ENCODE results near the gene MYOZ1. TPM values are rescaled to one million over a fixed set of nuclear protein-coding genes. Genes with fewer than 3 reads are reported as not detected.

Gene MYOZ1
- total RNA-seq, 1 experiment from 2014 or later = not detected

DNA sequence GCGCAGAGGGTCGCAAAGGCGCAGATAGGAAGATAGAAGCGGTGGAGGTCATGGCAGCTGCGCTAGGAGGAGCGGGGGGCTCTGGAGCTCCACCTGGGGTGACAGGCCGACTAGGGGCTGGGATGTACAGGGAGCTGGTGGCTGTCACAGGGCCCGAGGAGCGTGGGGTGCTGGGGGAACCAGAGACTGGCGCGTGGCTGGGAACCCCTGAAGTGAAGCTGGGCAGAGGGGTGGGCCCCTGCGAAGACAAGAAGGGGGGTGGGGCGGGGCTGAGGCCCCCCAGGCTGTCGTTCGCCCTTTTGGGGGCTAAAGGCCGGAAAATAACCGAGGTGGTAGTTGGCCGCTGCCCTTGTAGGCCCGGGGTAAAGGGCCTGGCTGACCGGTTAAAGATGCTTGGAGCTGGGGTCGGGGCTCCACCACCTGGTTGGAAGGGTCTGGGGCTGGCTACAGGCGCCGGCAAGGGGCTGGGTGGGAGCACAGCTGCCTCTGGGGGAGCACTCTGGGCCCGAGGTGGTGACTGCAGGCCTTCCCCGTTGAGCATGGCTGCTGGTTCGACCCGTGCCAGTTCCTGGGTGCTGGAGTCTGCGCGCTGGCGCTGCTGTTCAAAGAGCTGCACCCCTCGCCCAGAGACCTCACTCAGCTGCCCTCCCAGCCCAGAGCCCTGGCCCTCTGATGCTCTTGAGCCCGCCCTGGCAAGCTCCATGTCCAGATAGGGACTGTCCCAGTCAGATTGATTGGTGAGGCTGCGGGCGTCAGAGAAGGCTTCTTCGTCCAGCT is 6.8 kb upstream of the MYOZ1 start:
- ATAC-seq = no peak
- Histone ChIP-seq H3K4me3 (ENCODE audit: low read depth in 2 of 2, low read length in 2 of 2) (peak overlapping the region in 1 of 2 experiments; percentile 33; a peak in 1 of 4 replicates), H3K27ac (ENCODE audit: low read length) (no peak overlapping the region), H3K9me3 (ENCODE audit: control insufficient read depth, insufficient read depth, low read depth, low read length) (no peaks in the 10 kb centered on the region), H3K4me1 (ENCODE audit: control insufficient read depth, insufficient read depth, low read length) (no peaks in the 10 kb centered on the region), H3K36me3 (ENCODE audit: control insufficient read depth, insufficient read depth, low read length) (no peaks in the 10 kb centered on the region), H3K27me3 (ENCODE audit: control insufficient read depth, insufficient read depth, low read length) (no peaks in the 10 kb centered on the region)
- CTCF ChIA-PET = no interaction called here
- in situ Hi-C loops (cut with HindIII; ENCODE audit: low pct_unique_long_range_greater_than_20kb, low sequenced_read_pairs) = no loop called here
- intact Hi-C loops (cut with micrococcal nuclease; ENCODE audit: unreplicated experiment) = loop anchor here (10.0 kb wide), 1 partner anchor 383 kb away; no protein-coding TSS in a partner anchor
- POLR2A ChIA-PET = no interaction called here
- DNase-seq (ENCODE audit: low read depth, low spot score) = no peak
- TF ChIP-seq, protein P1, sequence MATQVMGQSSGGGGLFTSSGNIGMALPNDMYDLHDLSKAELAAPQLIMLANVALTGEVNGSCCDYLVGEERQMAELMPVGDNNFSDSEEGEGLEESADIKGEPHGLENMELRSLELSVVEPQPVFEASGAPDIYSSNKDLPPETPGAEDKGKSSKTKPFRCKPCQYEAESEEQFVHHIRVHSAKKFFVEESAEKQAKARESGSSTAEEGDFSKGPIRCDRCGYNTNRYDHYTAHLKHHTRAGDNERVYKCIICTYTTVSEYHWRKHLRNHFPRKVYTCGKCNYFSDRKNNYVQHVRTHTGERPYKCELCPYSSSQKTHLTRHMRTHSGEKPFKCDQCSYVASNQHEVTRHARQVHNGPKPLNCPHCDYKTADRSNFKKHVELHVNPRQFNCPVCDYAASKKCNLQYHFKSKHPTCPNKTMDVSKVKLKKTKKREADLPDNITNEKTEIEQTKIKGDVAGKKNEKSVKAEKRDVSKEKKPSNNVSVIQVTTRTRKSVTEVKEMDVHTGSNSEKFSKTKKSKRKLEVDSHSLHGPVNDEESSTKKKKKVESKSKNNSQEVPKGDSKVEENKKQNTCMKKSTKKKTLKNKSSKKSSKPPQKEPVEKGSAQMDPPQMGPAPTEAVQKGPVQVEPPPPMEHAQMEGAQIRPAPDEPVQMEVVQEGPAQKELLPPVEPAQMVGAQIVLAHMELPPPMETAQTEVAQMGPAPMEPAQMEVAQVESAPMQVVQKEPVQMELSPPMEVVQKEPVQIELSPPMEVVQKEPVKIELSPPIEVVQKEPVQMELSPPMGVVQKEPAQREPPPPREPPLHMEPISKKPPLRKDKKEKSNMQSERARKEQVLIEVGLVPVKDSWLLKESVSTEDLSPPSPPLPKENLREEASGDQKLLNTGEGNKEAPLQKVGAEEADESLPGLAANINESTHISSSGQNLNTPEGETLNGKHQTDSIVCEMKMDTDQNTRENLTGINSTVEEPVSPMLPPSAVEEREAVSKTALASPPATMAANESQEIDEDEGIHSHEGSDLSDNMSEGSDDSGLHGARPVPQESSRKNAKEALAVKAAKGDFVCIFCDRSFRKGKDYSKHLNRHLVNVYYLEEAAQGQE (IDR thresholded peaks at IDR 0.05; ENCODE audit: insufficient read depth in 1 of 2, low read depth in 2 of 2, low read length in 1 of 2) = no peak
- no peak for TF ChIP-seq SIN3A (IDR thresholded peaks at IDR 0.05; ENCODE audit: borderline replicate concordance, insufficient read depth, low read depth, low read length)
- TF ChIP-seq POLR2AphosphoS5 (IDR thresholded peaks at IDR 0.05; ENCODE audit: low read depth, low read length) = no peak
- TF ChIP-seq, protein P2, sequence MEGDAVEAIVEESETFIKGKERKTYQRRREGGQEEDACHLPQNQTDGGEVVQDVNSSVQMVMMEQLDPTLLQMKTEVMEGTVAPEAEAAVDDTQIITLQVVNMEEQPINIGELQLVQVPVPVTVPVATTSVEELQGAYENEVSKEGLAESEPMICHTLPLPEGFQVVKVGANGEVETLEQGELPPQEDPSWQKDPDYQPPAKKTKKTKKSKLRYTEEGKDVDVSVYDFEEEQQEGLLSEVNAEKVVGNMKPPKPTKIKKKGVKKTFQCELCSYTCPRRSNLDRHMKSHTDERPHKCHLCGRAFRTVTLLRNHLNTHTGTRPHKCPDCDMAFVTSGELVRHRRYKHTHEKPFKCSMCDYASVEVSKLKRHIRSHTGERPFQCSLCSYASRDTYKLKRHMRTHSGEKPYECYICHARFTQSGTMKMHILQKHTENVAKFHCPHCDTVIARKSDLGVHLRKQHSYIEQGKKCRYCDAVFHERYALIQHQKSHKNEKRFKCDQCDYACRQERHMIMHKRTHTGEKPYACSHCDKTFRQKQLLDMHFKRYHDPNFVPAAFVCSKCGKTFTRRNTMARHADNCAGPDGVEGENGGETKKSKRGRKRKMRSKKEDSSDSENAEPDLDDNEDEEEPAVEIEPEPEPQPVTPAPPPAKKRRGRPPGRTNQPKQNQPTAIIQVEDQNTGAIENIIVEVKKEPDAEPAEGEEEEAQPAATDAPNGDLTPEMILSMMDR (IDR thresholded peaks at IDR 0.05) = no peak
- TF ChIP-seq TCF7L2 (IDR thresholded peaks at IDR 0.05; ENCODE audit: low read depth, low read length) = no peak
- BruUV-seq (replicated peaks) = no TSS peak

DNA sequence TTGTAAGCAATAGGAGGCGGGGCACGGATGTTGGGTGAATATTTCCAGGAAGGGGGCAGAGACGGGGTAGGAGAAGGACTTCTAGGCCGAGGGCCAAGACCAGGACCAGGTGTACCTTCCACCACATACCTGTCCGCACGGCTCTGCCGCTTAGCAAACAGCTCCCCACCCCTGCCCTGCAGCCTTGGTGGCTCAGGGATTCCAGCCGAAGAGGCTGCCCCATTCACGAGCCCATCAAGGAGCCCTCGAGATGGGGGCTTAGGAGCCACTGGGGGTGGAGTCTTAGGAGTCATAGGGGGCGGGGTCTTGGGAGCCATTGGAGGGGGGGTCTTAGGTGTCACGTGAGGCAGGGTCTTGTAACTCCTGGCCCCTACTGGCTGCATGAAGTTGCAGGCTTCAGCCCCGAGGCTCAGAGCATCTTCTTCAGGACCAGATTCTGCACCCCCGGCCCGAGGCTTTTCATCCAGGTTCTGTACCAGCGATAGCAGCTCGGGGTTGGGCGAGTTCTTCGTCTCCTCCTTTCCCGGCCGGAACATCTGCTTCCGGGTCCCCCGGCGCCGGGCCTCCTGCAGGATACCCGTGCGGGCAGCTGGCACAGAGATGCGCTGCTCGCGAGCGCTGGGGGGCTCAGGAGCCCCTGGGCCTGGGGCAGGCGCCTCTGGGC is 6.1 kb upstream of the MYOZ1 start:
- DNase-seq (ENCODE audit: low read depth, low spot score) (no peak), ATAC-seq (no peak)
- Histone ChIP-seq H3K9me3 (ENCODE audit: control insufficient read depth, insufficient read depth, low read depth, low read length) (no peaks in the 10 kb centered on the region), H3K4me1 (ENCODE audit: control insufficient read depth, insufficient read depth, low read length) (no peaks in the 10 kb centered on the region), H3K27ac (ENCODE audit: low read length) (no peak overlapping the region), H3K27me3 (ENCODE audit: control insufficient read depth, insufficient read depth, low read length) (no peaks in the 10 kb centered on the region), H3K36me3 (ENCODE audit: control insufficient read depth, insufficient read depth, low read length) (no peaks in the 10 kb centered on the region), H3K4me3 (ENCODE audit: low read depth in 2 of 2, low read length in 2 of 2) (peak overlapping the region in 1 of 2 experiments; percentile 33; a peak in 1 of 4 replicates)
- intact Hi-C loops (cut with micrococcal nuclease; ENCODE audit: unreplicated experiment) (loop anchor here (10.0 kb wide), 1 partner anchor 383 kb away; no protein-coding TSS in a partner anchor), in situ Hi-C loops (cut with HindIII; ENCODE audit: low pct_unique_long_range_greater_than_20kb, low sequenced_read_pairs) (no loop called here)
- no peak for TF ChIP-seq TCF7L2 (IDR thresholded peaks at IDR 0.05; ENCODE audit: low read depth, low read length)
- TF ChIP-seq, protein P1 (IDR thresholded peaks at IDR 0.05; ENCODE audit: insufficient read depth in 1 of 2, low read depth in 2 of 2, low read length in 1 of 2) = no peak
- TF ChIP-seq POLR2AphosphoS5 (IDR thresholded peaks at IDR 0.05; ENCODE audit: low read depth, low read length) = no peak
- no peak for TF ChIP-seq SIN3A (IDR thresholded peaks at IDR 0.05; ENCODE audit: borderline replicate concordance, insufficient read depth, low read depth, low read length)
- TF ChIP-seq, protein P2 (IDR thresholded peaks at IDR 0.05) = no peak
- ChIA-PET CTCF (no interaction called here), POLR2A (no interaction called here)
- BruUV-seq (replicated peaks) = no TSS peak

Measured in Panc1 (cell line).